Endodermal cell (in vitro differentiated cells): ENCODE data around the gene SERPINE1. TPM values are rescaled to one million over a fixed set of nuclear protein-coding genes. Genes with fewer than 3 reads are reported as not detected.

ENCODE experiments used
- DNase-seq: peaks from one replicate; pipeline ENCODE4 v3.0.0-alpha.2; 2017
- H3K27ac ChIP-seq: 2 replicates; pipeline ENCODE4 v1.5.1; 2013; ENCODE audit warnings: mild to moderate bottlenecking, low read depth, low read length, moderate library complexity
- H3K27me3 ChIP-seq: 2 replicates; pipeline ENCODE4 v1.6.1; 2013; ENCODE audit warnings: mild to moderate bottlenecking, low read length, moderate library complexity; ENCODE audit not compliant: insufficient read depth, control insufficient read depth, poor library complexity, severe bottlenecking
- H3K36me3 ChIP-seq: 2 replicates; pipeline ENCODE4 v1.7.0; 2013; ENCODE audit warnings: mild to moderate bottlenecking, low read length, moderate library complexity; ENCODE audit not compliant: control insufficient read depth, insufficient read depth
- H3K4me1 ChIP-seq: one replicate; pipeline ENCODE4 v1.7.0; 2013; ENCODE audit warnings: low read length; ENCODE audit not compliant: control insufficient read depth, insufficient read depth
- H3K4me3 ChIP-seq: 2 replicates; pipeline ENCODE4 v1.5.1; 2013; ENCODE audit warnings: mild to moderate bottlenecking, low read length, moderate library complexity
- H3K9ac ChIP-seq: 2 replicates; pipeline ENCODE4 v1.6.1; 2013; ENCODE audit warnings: mild to moderate bottlenecking, low read length, moderate library complexity; ENCODE audit not compliant: poor library complexity, severe bottlenecking; ENCODE audit errors: extremely low read depth
- H3K9me3 ChIP-seq: 2 replicates; pipeline ENCODE4 v1.6.1; 2013; ENCODE audit warnings: mild to moderate bottlenecking, low read length, moderate library complexity; ENCODE audit not compliant: control insufficient read depth
- H3K27ac Mint-ChIP-seq: 2 replicates; pipeline ENCODE4 v1.8.0; 2020; ENCODE audit warnings: mixed read lengths
- H3K27me3 Mint-ChIP-seq: 2 replicates; pipeline ENCODE4 v1.8.0; 2021; ENCODE audit warnings: mild to moderate bottlenecking, mixed read lengths; ENCODE audit not compliant: insufficient read depth
- H3K36me3 Mint-ChIP-seq: 2 replicates; pipeline ENCODE4 v1.8.0; 2020; ENCODE audit warnings: low read depth, mixed read lengths
- H3K4me1 Mint-ChIP-seq: 2 replicates; pipeline ENCODE4 v1.8.0; 2020; ENCODE audit warnings: mixed read lengths
- H3K4me3 Mint-ChIP-seq: 2 replicates; pipeline ENCODE4 v1.8.0; 2020; ENCODE audit warnings: mild to moderate bottlenecking, moderate library complexity, mixed read lengths
- H3K9me3 Mint-ChIP-seq: 2 replicates; pipeline ENCODE4 v1.8.0; 2020; ENCODE audit warnings: mild to moderate bottlenecking, mixed read lengths
- CTCF ChIP-seq: fragments of 200-600 bp; sonication (generic); conservative IDR thresholded peaks from 2 replicates; pipeline ENCODE4 v1.5.0; 2021; ENCODE audit warnings: antibody characterized with exemption, mild to moderate bottlenecking
- WGBS, 2 experiments: methylation state at CpG; one replicate each; pipeline versions ENCODE4 v1.1.5 to v1.1.7; 2013; ENCODE audit warnings: missing lambda C conversion rate in 2 of 2, mixed read lengths in 1 of 2; ENCODE audit not compliant: insufficient coverage in 1 of 2, insufficient read length in 1 of 2; 5-methylcytosine and 5-hydroxymethylcytosine counted together
- total RNA-seq, 2 donors: library from RNA; stranded (reverse); fragmentation: NEBNext Ultra II Directional in 1 of 2; extraction: Animal tissue kit (Norgen Biotek cat#: 25700) in 1 of 2; gene quantifications; 2 replicates in 1 of 2; 3 replicates in 1 of 2; pipeline ENCODE4 v1.2.1, GENCODE V29; 2021

Gene SERPINE1
- total RNA-seq, 2 donors from 2014 or later: 0.89 to 4.9 TPM

GRCh38 chr7:101108330-101108857 is 18.5 kb upstream of the SERPINE1 start:
- Histone ChIP-seq H3K9ac (no peak overlapping the region), H3K27me3 (no peaks in the 10 kb centered on the region), H3K4me1 (no peaks in the 10 kb centered on the region), H3K27ac (no peak overlapping the region), H3K4me3 (no peak overlapping the region), H3K9me3 (no peaks in the 10 kb centered on the region), H3K36me3 (no peaks in the 10 kb centered on the region)
- no peak for TF ChIP-seq CTCF
- H3K27me3 Mint-ChIP-seq: peaks cover 2% of the 10 kb centered on the region
- peaks cover 3% of the 10 kb centered on the region for H3K4me1 Mint-ChIP-seq
- H3K9me3 Mint-ChIP-seq: no peaks in the 10 kb centered on the region
- no peak overlapping the region for H3K4me3 Mint-ChIP-seq
- WGBS, 2 experiments: 89 to 95% methylated on average over 3 to 15 of the region's 16 CpGs
- no peak overlapping the region for H3K27ac Mint-ChIP-seq
- H3K36me3 Mint-ChIP-seq: no peaks in the 10 kb centered on the region
- DNase-seq: no peak

DNA sequence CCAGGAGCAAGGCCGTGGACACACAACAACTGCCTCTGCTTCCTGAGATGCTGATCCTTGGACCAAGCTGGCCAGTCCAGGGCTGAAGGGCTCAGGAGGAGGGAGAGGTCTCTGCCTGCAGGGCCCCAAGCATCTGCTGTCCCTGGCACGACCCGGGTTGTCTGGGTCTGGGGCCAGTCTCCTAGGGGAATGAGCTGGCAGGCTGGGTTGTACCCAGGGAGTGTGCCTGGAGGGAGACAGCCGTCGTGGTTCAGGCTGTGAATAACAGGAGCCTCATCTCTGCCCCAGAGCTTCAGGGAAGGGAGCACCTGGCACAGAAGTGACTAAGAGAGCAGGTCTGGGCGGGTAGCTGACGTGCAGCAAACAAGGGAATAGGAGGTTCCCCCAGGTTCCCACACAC is 17.9 kb upstream of the SERPINE1 start:
- TF ChIP-seq CTCF: no peak
- Histone ChIP-seq H3K27me3 (no peaks in the 10 kb centered on the region), H3K4me1 (no peaks in the 10 kb centered on the region), H3K9me3 (no peaks in the 10 kb centered on the region), H3K27ac (no peak overlapping the region), H3K36me3 (no peaks in the 10 kb centered on the region), H3K9ac (no peak overlapping the region), H3K4me3 (no peak overlapping the region)
- no peak for DNase-seq
- Mint-ChIP-seq H3K27ac (no peak overlapping the region), H3K4me3 (no peak overlapping the region), H3K27me3 (no peaks in the 10 kb centered on the region), H3K36me3 (no peaks in the 10 kb centered on the region), H3K9me3 (no peaks in the 10 kb centered on the region), H3K4me1 (peaks cover 3% of the 10 kb centered on the region)
- 89 to 100% methylated on average over 4 to 7 of the region's 7 CpGs for WGBS, 2 experiments

- DNase-seq: no peak
- no peak overlapping the region for H3K9ac ChIP-seq
Measured at GRCh38 chr7:101109368-101109767, 17.5 kb upstream of the SERPINE1 start.

More at GRCh38 chr7:101109368-101109767, 17.5 kb upstream of the SERPINE1 start:
- no peak overlapping the region for H3K4me3 Mint-ChIP-seq
- H3K36me3 Mint-ChIP-seq: no peaks in the 10 kb centered on the region
- peaks cover 2% of the 10 kb centered on the region for H3K27me3 Mint-ChIP-seq
- WGBS, 2 experiments: 79 to 90% methylated on average over 5 to 6 of the region's 6 CpGs
- no peaks in the 10 kb centered on the region for H3K4me1 Mint-ChIP-seq
- Histone ChIP-seq H3K36me3 (no peaks in the 10 kb centered on the region), H3K4me3 (no peak overlapping the region), H3K9me3 (no peaks in the 10 kb centered on the region), H3K4me1 (no peaks in the 10 kb centered on the region), H3K27ac (no peak overlapping the region), H3K27me3 (no peaks in the 10 kb centered on the region)
- no peak overlapping the region for H3K27ac Mint-ChIP-seq
- H3K9me3 Mint-ChIP-seq: no peaks in the 10 kb centered on the region
- TF ChIP-seq CTCF: no peak
